Measurements from ENCODE around the gene TSPAN6.

TSPAN6 gene

DNA sequence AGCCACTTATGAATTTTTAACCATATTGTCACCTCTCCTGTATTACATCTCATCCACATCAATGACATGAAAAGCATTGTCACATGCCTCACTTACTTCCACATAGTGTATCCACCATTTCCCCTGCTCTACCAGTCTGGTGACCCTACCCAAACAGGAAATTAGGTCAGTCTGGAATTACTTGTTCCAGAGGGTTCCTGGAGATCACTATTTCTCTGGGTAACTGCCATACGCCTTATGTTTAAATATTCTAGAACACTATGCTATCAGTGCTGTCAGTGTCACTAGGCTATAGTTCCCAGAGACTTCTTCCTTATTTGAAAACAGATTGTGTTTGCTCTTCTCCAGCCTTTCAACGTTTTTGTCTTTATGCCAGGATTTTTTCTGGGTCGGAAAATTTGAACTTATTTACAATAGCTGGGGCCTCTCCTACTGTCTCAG lies 22.4 kb upstream of the TSPAN6 start:
- no peak overlapping the region for H3K27ac ChIP-seq
- TF ChIP-seq ZFX (IDR thresholded peaks at IDR 0.05; ENCODE audit: borderline replicate concordance): no peak
- TF ChIP-seq, protein P1, sequence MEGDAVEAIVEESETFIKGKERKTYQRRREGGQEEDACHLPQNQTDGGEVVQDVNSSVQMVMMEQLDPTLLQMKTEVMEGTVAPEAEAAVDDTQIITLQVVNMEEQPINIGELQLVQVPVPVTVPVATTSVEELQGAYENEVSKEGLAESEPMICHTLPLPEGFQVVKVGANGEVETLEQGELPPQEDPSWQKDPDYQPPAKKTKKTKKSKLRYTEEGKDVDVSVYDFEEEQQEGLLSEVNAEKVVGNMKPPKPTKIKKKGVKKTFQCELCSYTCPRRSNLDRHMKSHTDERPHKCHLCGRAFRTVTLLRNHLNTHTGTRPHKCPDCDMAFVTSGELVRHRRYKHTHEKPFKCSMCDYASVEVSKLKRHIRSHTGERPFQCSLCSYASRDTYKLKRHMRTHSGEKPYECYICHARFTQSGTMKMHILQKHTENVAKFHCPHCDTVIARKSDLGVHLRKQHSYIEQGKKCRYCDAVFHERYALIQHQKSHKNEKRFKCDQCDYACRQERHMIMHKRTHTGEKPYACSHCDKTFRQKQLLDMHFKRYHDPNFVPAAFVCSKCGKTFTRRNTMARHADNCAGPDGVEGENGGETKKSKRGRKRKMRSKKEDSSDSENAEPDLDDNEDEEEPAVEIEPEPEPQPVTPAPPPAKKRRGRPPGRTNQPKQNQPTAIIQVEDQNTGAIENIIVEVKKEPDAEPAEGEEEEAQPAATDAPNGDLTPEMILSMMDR (IDR thresholded peaks at IDR 0.05): no peak

DNA sequence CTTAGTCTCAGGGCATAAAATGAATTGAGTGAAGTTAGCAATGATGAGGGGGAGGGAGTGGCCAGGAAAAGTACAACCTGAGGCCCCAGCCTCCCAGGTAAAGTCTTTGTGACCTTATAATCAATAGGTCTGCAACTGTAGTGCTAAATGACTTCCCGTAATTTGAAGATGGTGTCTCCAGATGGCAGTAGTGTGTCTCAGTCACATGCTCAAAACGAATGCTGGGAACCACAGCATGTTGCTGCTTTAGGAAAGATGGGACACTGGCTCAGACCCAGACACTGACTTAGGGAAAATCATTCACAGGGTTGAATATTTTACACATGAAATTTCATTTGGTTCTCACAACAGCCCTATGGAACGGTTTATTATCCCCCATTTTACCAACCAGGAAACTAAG lies 17.7 kb upstream of the TSPAN6 start:
- no peak overlapping the region for H3K27ac ChIP-seq
- no peak for TF ChIP-seq ZFX (IDR thresholded peaks at IDR 0.05; ENCODE audit: borderline replicate concordance)
- TF ChIP-seq, protein P1 (IDR thresholded peaks at IDR 0.05): peak; percentile 26

DNA sequence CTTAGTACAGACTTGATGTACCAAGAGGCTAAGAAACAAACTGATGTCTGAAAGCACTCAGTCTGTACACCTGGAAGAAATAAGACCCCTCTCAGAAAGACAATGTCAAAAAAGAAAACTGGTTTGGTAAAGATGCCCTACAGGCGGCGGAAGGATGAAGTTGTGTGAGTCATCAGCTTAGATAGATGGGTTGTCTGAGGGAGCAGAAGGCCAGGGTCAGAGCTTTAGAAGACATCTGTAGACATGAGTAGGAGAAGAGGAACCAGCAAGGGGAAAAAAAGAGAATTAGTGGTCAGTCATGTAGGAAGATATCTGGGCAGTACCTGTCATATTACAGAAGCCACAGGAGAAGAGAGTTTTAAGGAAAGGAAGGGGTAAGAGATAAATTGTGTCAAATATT lies 15.7 kb upstream of the TSPAN6 start:
- TF ChIP-seq, protein P1 (IDR thresholded peaks at IDR 0.05): no peak
- TF ChIP-seq ZFX (IDR thresholded peaks at IDR 0.05; ENCODE audit: borderline replicate concordance): no peak

DNA sequence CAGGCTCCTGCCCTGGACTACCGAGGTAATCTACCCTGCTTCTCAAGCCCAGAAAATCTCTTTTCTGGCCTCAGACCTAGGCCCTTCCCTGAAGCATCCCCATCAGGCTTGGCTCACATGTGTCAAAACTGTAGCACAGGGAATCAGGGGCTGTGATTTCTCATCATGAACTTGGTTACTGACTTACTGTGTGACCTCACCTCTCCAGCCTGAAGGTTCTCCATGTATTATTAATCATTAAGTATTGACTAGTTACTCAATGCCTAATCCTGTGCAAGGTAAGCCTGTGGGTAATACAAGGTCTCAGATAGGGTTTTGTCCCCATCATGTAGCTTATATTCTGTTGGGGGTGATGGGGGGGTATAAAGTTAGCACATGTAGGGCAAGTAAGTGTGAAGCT lies 14.2 kb upstream of the TSPAN6 start:
- no peak overlapping the region for H3K27ac ChIP-seq
- no peak for TF ChIP-seq ZFX (IDR thresholded peaks at IDR 0.05; ENCODE audit: borderline replicate concordance)
- TF ChIP-seq, protein P1 (IDR thresholded peaks at IDR 0.05): no peak

More for the DNA sequence above, 15.7 kb upstream of the TSPAN6 start:
- H3K27ac ChIP-seq: no peak overlapping the region

DNA sequence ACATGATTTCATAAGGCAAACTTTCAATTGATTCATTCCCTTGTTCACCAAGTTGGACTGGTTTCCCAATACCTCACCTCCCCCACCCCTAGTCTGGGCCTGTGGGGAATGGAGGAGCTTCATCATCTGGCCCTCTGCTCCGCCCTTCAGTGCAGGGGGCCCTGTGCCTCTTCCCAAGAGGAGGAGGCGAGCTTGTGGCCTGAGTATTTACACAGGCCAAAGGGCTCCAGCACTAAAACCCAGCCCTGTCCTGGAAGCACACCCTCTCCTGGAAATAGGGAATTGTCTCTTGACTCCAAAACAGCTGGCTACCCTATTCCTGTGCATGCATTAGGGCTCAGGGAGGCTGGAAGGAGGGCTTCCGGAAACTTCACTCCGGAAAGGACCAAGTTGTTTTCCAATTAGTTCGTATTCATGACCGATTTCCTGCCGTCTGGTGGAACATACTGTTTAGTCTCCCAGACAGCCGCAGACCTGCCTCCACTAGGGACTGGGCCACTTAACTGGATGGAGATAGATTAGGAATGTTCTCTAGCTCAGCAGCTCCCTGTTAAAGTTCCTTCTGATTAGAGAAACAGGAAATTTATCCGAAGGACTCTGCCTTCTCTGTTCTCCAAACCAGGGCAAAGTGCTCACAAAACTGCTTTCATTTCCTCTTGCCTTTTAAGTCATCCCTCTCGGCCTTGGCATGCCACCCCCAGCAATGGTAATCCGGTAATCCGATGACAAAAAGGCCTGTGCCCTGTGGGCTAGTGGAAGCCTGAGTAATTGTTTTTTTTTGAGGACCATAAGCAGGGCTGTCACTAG lies 13.1 kb upstream of the TSPAN6 start:
- no peak overlapping the region for H3K27ac ChIP-seq
- TF ChIP-seq ZFX (IDR thresholded peaks at IDR 0.05; ENCODE audit: borderline replicate concordance): no peak
- TF ChIP-seq, protein P1 (IDR thresholded peaks at IDR 0.05): no peak

DNA sequence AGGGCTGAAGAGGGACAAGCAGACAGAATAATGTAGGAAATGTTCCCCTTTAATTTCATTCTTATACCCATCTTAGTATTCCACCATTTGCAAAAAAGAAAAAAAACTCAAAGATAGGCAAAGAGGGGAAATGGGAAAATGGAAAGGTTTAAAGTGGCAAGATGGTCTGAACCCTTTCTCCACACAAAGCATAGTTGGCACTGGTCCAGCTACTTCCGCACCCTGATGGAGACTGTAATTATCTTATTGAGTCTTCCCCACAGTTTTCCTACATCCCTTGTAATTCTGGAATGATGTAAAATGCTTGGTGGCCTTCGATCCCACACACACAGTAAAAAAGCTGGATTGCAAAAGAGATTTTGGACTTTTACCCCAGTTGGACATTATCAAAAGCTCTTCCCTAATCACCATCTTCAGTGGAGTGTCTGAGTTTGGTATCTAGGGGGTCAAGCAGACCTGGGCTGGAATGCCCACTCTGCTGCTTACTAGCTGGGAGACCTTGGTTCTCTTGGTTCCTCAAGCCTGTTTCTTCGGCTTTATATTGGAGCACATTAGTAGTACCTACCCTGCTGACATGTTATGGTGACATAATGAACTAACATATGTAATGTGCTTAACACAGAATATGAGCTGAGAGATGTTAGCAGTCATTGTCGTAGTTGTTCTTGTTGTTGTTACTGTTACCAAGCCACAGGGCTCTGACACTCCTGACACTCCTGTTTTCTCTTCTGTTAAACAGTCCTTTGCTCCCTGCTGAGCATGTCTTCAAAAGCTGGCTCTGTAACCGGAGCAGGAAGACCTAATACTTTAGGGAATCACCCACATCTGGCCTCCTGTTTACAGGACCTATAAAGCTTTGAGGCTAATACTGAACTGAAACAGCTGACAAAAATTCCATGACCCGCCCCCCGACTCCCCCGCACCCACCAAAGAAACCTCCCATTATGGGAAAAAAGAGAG lies 12.1 kb upstream of the TSPAN6 start:
- H3K27ac ChIP-seq: no peak overlapping the region
- TF ChIP-seq ZFX (IDR thresholded peaks at IDR 0.05; ENCODE audit: borderline replicate concordance): no peak
- TF ChIP-seq, protein P1 (IDR thresholded peaks at IDR 0.05): no peak
